ENCODE measurements around the gene TRIM6. TPM values are rescaled to one million over a fixed set of nuclear protein-coding genes. Genes with fewer than 3 reads are reported as not detected.

Gene TRIM6
- total RNA-seq, 2 experiments from 2014 or later, result not detected

DNA sequence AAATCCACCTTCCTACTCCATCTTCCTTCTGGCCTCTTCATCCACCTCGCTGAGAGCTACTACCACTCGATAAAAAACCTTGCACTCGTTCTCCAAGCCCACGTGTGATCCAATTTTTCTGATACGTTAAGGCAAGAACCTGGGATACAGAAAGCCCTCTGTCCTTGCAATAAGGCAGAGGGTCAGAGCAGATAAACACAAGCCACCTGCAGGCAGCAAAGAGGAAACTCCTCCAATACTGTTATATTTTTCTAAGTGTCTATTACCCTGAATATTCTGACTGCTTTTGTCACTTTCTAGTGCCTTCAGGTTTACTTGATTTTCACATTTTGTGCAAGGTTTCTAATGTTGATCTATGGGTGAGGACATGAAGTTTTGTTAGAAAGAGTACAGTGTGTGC is 61.9 kb downstream of the TRIM6 start:
- Histone ChIP-seq H3K4me1 (ENCODE audit: insufficient read depth, low read length, poor library complexity, severe bottlenecking) (no peaks in the 10 kb centered on the region), H3K27ac (ENCODE audit: low read depth, low read length, poor library complexity, severe bottlenecking) (no peak overlapping the region), H3K36me3 (ENCODE audit: insufficient read depth, low read length) (no peaks in the 10 kb centered on the region), H4K20me1 (ENCODE audit: insufficient read depth, low read length) (no peaks in the 10 kb centered on the region), H2AFZ (ENCODE audit: low read length) (no peak overlapping the region), H3K4me2 (ENCODE audit: low read length) (no peak overlapping the region), H3K9me3 (ENCODE audit: low read length) (no peaks in the 10 kb centered on the region), H3K9me2 (ENCODE audit: insufficient read depth, low read length) (no peaks in the 10 kb centered on the region), H3K4me3 (ENCODE audit: low read depth, low read length, poor library complexity, severe bottlenecking) (no peak overlapping the region), H3K79me2 (ENCODE audit: insufficient read depth, low read depth, low read length) (no peaks in the 10 kb centered on the region)
- POLR2A ChIA-PET, result no interaction called here
- TF ChIP-seq, protein P1, sequence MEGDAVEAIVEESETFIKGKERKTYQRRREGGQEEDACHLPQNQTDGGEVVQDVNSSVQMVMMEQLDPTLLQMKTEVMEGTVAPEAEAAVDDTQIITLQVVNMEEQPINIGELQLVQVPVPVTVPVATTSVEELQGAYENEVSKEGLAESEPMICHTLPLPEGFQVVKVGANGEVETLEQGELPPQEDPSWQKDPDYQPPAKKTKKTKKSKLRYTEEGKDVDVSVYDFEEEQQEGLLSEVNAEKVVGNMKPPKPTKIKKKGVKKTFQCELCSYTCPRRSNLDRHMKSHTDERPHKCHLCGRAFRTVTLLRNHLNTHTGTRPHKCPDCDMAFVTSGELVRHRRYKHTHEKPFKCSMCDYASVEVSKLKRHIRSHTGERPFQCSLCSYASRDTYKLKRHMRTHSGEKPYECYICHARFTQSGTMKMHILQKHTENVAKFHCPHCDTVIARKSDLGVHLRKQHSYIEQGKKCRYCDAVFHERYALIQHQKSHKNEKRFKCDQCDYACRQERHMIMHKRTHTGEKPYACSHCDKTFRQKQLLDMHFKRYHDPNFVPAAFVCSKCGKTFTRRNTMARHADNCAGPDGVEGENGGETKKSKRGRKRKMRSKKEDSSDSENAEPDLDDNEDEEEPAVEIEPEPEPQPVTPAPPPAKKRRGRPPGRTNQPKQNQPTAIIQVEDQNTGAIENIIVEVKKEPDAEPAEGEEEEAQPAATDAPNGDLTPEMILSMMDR (conservative IDR thresholded peaks at IDR 0.05; ENCODE audit: low read length), result no peak
- no peak for TF ChIP-seq EZH2phosphoT487 (IDR thresholded peaks at IDR 0.05; ENCODE audit: borderline replicate concordance, low read depth, low read length)
- no TSS peak for BruUV-seq (replicated peaks)
- intact Hi-C loops (cut with micrococcal nuclease; ENCODE audit: unreplicated experiment), result no loop called here
- CTCF ChIA-PET (ENCODE audit: unreplicated experiment), result no interaction called here
- DNase-seq (ENCODE audit: low spot score), result no peak

Other genes with a start within 250 kb of the TRIM6 start
- not detected in 2 replicates for gene OR51B6, start 245.1 kb upstream of the TRIM6 start, total RNA-seq (2014; rRNA removed; shearing (Covaris generic))
- not detected in 2 replicates for gene OR51B6, start 245.1 kb upstream of the TRIM6 start, total RNA-seq (2022)
- not detected in 2 replicates for gene OR51M1, start 212.8 kb upstream of the TRIM6 start, total RNA-seq (2014; rRNA removed; shearing (Covaris generic))
- gene OR51M1, start 212.8 kb upstream of the TRIM6 start, total RNA-seq (2022), result not detected in 2 replicates
- not detected in 2 replicates for gene OR51Q1, start 174.5 kb upstream of the TRIM6 start, total RNA-seq (2014; rRNA removed; shearing (Covaris generic))
- not detected in 2 replicates for gene OR51Q1, start 174.5 kb upstream of the TRIM6 start, total RNA-seq (2022)
- gene OR51I1, start 155.1 kb upstream of the TRIM6 start, total RNA-seq (2014; rRNA removed; shearing (Covaris generic)), result not detected in 2 replicates
- gene OR51I1, start 155.1 kb upstream of the TRIM6 start, total RNA-seq (2022), result not detected in 2 replicates
- not detected in 2 replicates for gene OR51I2, start 147.3 kb upstream of the TRIM6 start, total RNA-seq (2014; rRNA removed; shearing (Covaris generic))
- not detected in 2 replicates for gene OR51I2, start 147.3 kb upstream of the TRIM6 start, total RNA-seq (2022)
- gene OR52D1, start 108.0 kb upstream of the TRIM6 start, total RNA-seq (2014; rRNA removed; shearing (Covaris generic)), result not detected in 2 replicates
- gene OR52D1, start 108.0 kb upstream of the TRIM6 start, total RNA-seq (2022), result not detected in 2 replicates
- gene UBQLN3, start 86.7 kb upstream of the TRIM6 start, total RNA-seq (2014; rRNA removed; shearing (Covaris generic)), result not detected in 2 replicates
- gene UBQLN3, start 86.7 kb upstream of the TRIM6 start, total RNA-seq (2022), result not detected in 2 replicates
- gene UBQLNL, start 79.9 kb upstream of the TRIM6 start, total RNA-seq (2014; rRNA removed; shearing (Covaris generic)), result 0.05 TPM in 1 of 2 replicates, not detected in the other
- gene UBQLNL, start 79.9 kb upstream of the TRIM6 start, total RNA-seq (2022), result 0.13 and 0.15 TPM in 2 replicates
- 0.60 TPM in 1 of 2 replicates, not detected in the other for gene OR52H1, start 48.1 kb upstream of the TRIM6 start, total RNA-seq (2014; rRNA removed; shearing (Covaris generic))
- gene OR52H1, start 48.1 kb upstream of the TRIM6 start, total RNA-seq (2022), result not detected in 2 replicates
- gene OR52B6, start 15.8 kb upstream of the TRIM6 start, total RNA-seq (2014; rRNA removed; shearing (Covaris generic)), result not detected in 2 replicates
- not detected in 2 replicates for gene OR52B6, start 15.8 kb upstream of the TRIM6 start, total RNA-seq (2022)
- gene TRIM34, start 28.4 kb downstream of the TRIM6 start, total RNA-seq (2014; rRNA removed; shearing (Covaris generic)), result 8.4 and 12.0 TPM in 2 replicates
- 12.4 and 13.1 TPM in 2 replicates for gene TRIM34, start 28.4 kb downstream of the TRIM6 start, total RNA-seq (2022)
- 16.6 and 19.6 TPM in 2 replicates for gene TRIM5, start 88.4 kb downstream of the TRIM6 start, total RNA-seq (2014; rRNA removed; shearing (Covaris generic))
- 22.5 and 25.5 TPM in 2 replicates for gene TRIM5, start 88.4 kb downstream of the TRIM6 start, total RNA-seq (2022)
- gene TRIM22, start 93.2 kb downstream of the TRIM6 start, total RNA-seq (2014; rRNA removed; shearing (Covaris generic)), result 28.5 and 42.7 TPM in 2 replicates
- gene TRIM22, start 93.2 kb downstream of the TRIM6 start, total RNA-seq (2022), result 41.6 and 49.7 TPM in 2 replicates
- gene OR56B1, start 139.8 kb downstream of the TRIM6 start, total RNA-seq (2014; rRNA removed; shearing (Covaris generic)), result 0.06 TPM in 1 of 2 replicates, not detected in the other
- gene OR56B1, start 139.8 kb downstream of the TRIM6 start, total RNA-seq (2022), result not detected in 2 replicates
- gene OR52N4, start 157.6 kb downstream of the TRIM6 start, total RNA-seq (2014; rRNA removed; shearing (Covaris generic)), result not detected in 2 replicates
- 0.37 TPM in 1 of 2 replicates, not detected in the other for gene OR52N4, start 157.6 kb downstream of the TRIM6 start, total RNA-seq (2022)
- not detected in 2 replicates for gene OR52N5, start 186.7 kb downstream of the TRIM6 start, total RNA-seq (2014; rRNA removed; shearing (Covaris generic))
- gene OR52N5, start 186.7 kb downstream of the TRIM6 start, total RNA-seq (2022), result not detected in 2 replicates
- not detected in 2 replicates for gene OR52N1, start 194.6 kb downstream of the TRIM6 start, total RNA-seq (2014; rRNA removed; shearing (Covaris generic))
- not detected in 2 replicates for gene OR52N1, start 194.6 kb downstream of the TRIM6 start, total RNA-seq (2022)
- not detected in 2 replicates for gene OR52N2, start 212.3 kb downstream of the TRIM6 start, total RNA-seq (2014; rRNA removed; shearing (Covaris generic))
- not detected in 2 replicates for gene OR52N2, start 212.3 kb downstream of the TRIM6 start, total RNA-seq (2022)
- gene OR52E6, start 245.3 kb downstream of the TRIM6 start, total RNA-seq (2014; rRNA removed; shearing (Covaris generic)), result not detected in 2 replicates
- not detected in 2 replicates for gene OR52E6, start 245.3 kb downstream of the TRIM6 start, total RNA-seq (2022)